Amniotic epithelial cell (primary cell): ENCODE measurements around the gene ZBTB46.

Source experiments
- DNase-seq: peaks from one replicate; pipeline ENCODE4 v3.0.0-alpha.2; 2010; ENCODE audit warnings: low read depth

The ZBTB46 gene

GRCh38 chr20:63767886-63768285, 63.2 kb downstream of the ZBTB46 start:
- DNase-seq, result no peak

- DNase-seq, result no peak
Observed at GRCh38 chr20:63767456-63767855, 63.6 kb downstream of the ZBTB46 start.

GRCh38 chr20:63766695-63767426, 64.2 kb downstream of the ZBTB46 start:
- DNase-seq, result no peak

- no peak for DNase-seq
Observed at GRCh38 chr20:63765902-63766301, 65.2 kb downstream of the ZBTB46 start.

GRCh38 chr20:63765082-63765873, 65.8 kb downstream of the ZBTB46 start:
- peak; percentile 30 for DNase-seq

GRCh38 chr20:63759377-63759901, 71.6 kb downstream of the ZBTB46 start:
- DNase-seq, result peak; percentile 49

GRCh38 chr20:63758152-63758551, 72.9 kb downstream of the ZBTB46 start:
- DNase-seq, result no peak

GRCh38 chr20:63756648-63756991, 74.4 kb downstream of the ZBTB46 start:
- DNase-seq, result no peak

GRCh38 chr20:63755933-63756647, 75.0 kb downstream of the ZBTB46 start:
- DNase-seq, result no peak

GRCh38 chr20:63754008-63754407, 77.1 kb downstream of the ZBTB46 start:
- no peak for DNase-seq

GRCh38 chr20:63753381-63753780, 77.7 kb downstream of the ZBTB46 start:
- no peak for DNase-seq

- DNase-seq, result no peak
Observed at GRCh38 chr20:63752411-63753101, 78.5 kb downstream of the ZBTB46 start.

- no peak for DNase-seq
Observed at GRCh38 chr20:63751471-63752271, 79.4 kb downstream of the ZBTB46 start.

- DNase-seq, result no peak
Observed at GRCh38 chr20:63750807-63751470, 80.1 kb downstream of the ZBTB46 start.

- no peak for DNase-seq
Observed at GRCh38 chr20:63749597-63750508, 81.2 kb downstream of the ZBTB46 start.

- no peak for DNase-seq
Observed at GRCh38 chr20:63748934-63749270, 82.2 kb downstream of the ZBTB46 start.

- DNase-seq, result peak; percentile 23
Observed at GRCh38 chr20:63748070-63748933, 82.8 kb downstream of the ZBTB46 start.

- DNase-seq, result no peak
Observed at GRCh38 chr20:63747622-63748069, 83.4 kb downstream of the ZBTB46 start.
